Measurements from ENCODE around the gene SCN4A. TPM values are rescaled to one million over a fixed set of nuclear protein-coding genes. Genes with fewer than 3 reads are reported as not detected.

Gene SCN4A
- total RNA-seq, 3 donors from 2014 or later: 1.0 to 16.7 (median 10.2) TPM

- Histone ChIP-seq H3K36me3 (no peaks in the 10 kb centered on the region), H3K27me3 (no peaks in the 10 kb centered on the region), H3K9me3 (no peaks in the 10 kb centered on the region), H3K4me3 (no peak overlapping the region), H3K4me1 (peaks cover 0 to 3% of the 10 kb centered on the region in 2 donors), H3K27ac (peak overlapping the region in 1 of 2 donors; percentile 83)
- DNase-seq (ENCODE audit: low spot score in 2 of 2): peak in 1 of 2 donors; percentile 27
- intact Hi-C loops (cut with DNase I; ENCODE audit: low total_unique reads): no loop called here
- no peak for TF ChIP-seq POLR2AphosphoS5 (IDR thresholded peaks at IDR 0.05)
- no peak for TF ChIP-seq CTCF (IDR thresholded peaks at IDR 0.05)
- no peak for TF ChIP-seq POLR2A (IDR thresholded peaks at IDR 0.05)
These were observed 30.9 kb upstream of the SCN4A start for GRCh38 chr17:64003526-64004121.

- TF ChIP-seq POLR2A (IDR thresholded peaks at IDR 0.05) (no peak), CTCF (IDR thresholded peaks at IDR 0.05) (no peak), POLR2AphosphoS5 (IDR thresholded peaks at IDR 0.05) (no peak)
- no peaks in the 10 kb centered on the region for H3K9me3 ChIP-seq
- H3K36me3 ChIP-seq: no peaks in the 10 kb centered on the region
- no peak overlapping the region for H3K4me3 ChIP-seq
- H3K27ac ChIP-seq: peak overlapping the region in 1 of 2 donors; percentile 83
- H3K4me1 ChIP-seq: peaks cover 0 to 8% of the 10 kb centered on the region in 2 donors
- H3K27me3 ChIP-seq: no peaks in the 10 kb centered on the region
- intact Hi-C loops (cut with DNase I; ENCODE audit: low total_unique reads): no loop called here
- DNase-seq (ENCODE audit: low spot score in 2 of 2): peak in 1 of 2 donors; percentile 46
These were observed 30.2 kb upstream of the SCN4A start for GRCh38 chr17:64002658-64003525.

GRCh38 chr17:64001763-64002529 lies 29.2 kb upstream of the SCN4A start:
- H3K4me1 ChIP-seq: peaks cover 0 to 8% of the 10 kb centered on the region in 2 donors
- H3K27ac ChIP-seq: peak overlapping the region in 1 of 2 donors; percentile 83
- no peaks in the 10 kb centered on the region for H3K27me3 ChIP-seq
- TF ChIP-seq POLR2AphosphoS5 (IDR thresholded peaks at IDR 0.05): no peak
- TF ChIP-seq CTCF (IDR thresholded peaks at IDR 0.05): no peak
- TF ChIP-seq POLR2A (IDR thresholded peaks at IDR 0.05): no peak
- peak in 1 of 2 donors; percentile 49 for DNase-seq (ENCODE audit: low spot score in 2 of 2)
- no peaks in the 10 kb centered on the region for H3K9me3 ChIP-seq
- intact Hi-C loops (cut with DNase I; ENCODE audit: low total_unique reads): no loop called here
- H3K4me3 ChIP-seq: no peak overlapping the region
- H3K36me3 ChIP-seq: no peaks in the 10 kb centered on the region

- intact Hi-C loops (cut with DNase I; ENCODE audit: low total_unique reads): no loop called here
- Histone ChIP-seq H3K36me3 (no peaks in the 10 kb centered on the region), H3K4me3 (no peak overlapping the region), H3K4me1 (peaks cover 0 to 8% of the 10 kb centered on the region in 2 donors), H3K27me3 (no peaks in the 10 kb centered on the region), H3K27ac (peak overlapping the region in 1 of 2 donors; percentile 83), H3K9me3 (no peaks in the 10 kb centered on the region)
- TF ChIP-seq POLR2AphosphoS5 (IDR thresholded peaks at IDR 0.05): no peak
- TF ChIP-seq POLR2A (IDR thresholded peaks at IDR 0.05): no peak
- no peak for TF ChIP-seq CTCF (IDR thresholded peaks at IDR 0.05)
- DNase-seq (ENCODE audit: low spot score in 2 of 2): peak in 1 of 2 donors; percentile 37
These were observed 28.4 kb upstream of the SCN4A start for GRCh38 chr17:64001091-64001579.

Measured in breast epithelium (tissue), 4 donors.